Lower leg skin (tissue), 4 donors: ENCODE measurements around the gene PDLIM5. TPM values are rescaled to one million over a fixed set of nuclear protein-coding genes. Genes with fewer than 3 reads are reported as not detected.

ENCODE experiments used
- DNase-seq, 2 donors: peaks; one replicate each; pipeline ENCODE4 v3.0.0-alpha.2; 2019; ENCODE audit warnings: low spot score in 2 of 2
- H3K4me3 ChIP-seq: fragments of 200-600 bp; sonication (generic); 2 replicates; pipeline ENCODE4 v1.5.1; 2017; ENCODE audit warnings: mild to moderate bottlenecking, low read depth; ENCODE audit not compliant: poor library complexity, severe bottlenecking
- CTCF ChIP-seq, 3 donors: fragments of 450-650 bp; IDR thresholded peaks; one replicate each; pipeline ENCODE4 v1.5.1; 2016; ENCODE audit warnings: antibody characterized with exemption in 3 of 3, mild to moderate bottlenecking in 3 of 3, moderate library complexity in 2 of 3
- POLR2A ChIP-seq, 2 donors: fragments of 450-650 bp; IDR thresholded peaks; one replicate each; pipeline ENCODE4 v1.6.1; 2016 to 2017; ENCODE audit warnings: antibody characterized with exemption in 2 of 2, mild to moderate bottlenecking in 1 of 2, moderate library complexity in 1 of 2
- WGBS, 2 donors: methylation state at CpG; one replicate each; pipeline ENCODE4 v1.1.5; 2018; 5-methylcytosine and 5-hydroxymethylcytosine counted together
- intact Hi-C: fragments of 100-400 bp; cut with DNase I; formaldehyde crosslinking; loops from one replicate; pipeline ENCODE4 v1.15.0; 2023; ENCODE audit warnings: low total_unique reads
- total RNA-seq, 4 donors: library from RNA; depleted of rRNA; stranded (reverse); fragments of >200 nt; gene quantifications; one replicate each; pipeline ENCODE4 v1.1.0, GENCODE V29; 2016

The PDLIM5 gene
- total RNA-seq, 4 donors from 2014 or later, result 65.8 to 81.4 (median 72.0) TPM

DNA sequence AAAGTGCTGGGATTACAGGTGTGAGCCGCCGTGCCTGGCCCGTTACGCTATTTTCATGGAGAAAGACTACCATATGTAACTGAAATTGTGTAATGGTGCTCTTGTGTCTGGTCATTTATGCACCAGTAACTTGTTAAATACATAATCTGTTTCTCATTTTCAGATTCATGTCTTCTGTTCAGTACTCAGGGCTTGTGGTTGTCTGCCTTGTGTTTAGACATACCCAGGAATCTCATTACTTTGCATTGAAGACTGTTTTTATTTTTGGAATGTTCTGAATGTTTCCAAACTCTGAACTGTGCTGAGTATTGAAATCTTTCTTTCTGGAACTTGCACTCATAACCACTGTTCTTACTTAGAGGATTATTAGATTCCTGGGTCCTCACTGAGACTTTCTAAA is 52.8 kb downstream of the PDLIM5 start:
- no peak for TF ChIP-seq POLR2A (IDR thresholded peaks at IDR 0.05)
- no peak for TF ChIP-seq CTCF (IDR thresholded peaks at IDR 0.05)
- 83 to 89% methylated on average over 4 of the region's 4 CpGs for WGBS, 2 donors
- no peak overlapping the region for H3K4me3 ChIP-seq
- intact Hi-C loops, result no loop called here
- no peak for DNase-seq

DNA sequence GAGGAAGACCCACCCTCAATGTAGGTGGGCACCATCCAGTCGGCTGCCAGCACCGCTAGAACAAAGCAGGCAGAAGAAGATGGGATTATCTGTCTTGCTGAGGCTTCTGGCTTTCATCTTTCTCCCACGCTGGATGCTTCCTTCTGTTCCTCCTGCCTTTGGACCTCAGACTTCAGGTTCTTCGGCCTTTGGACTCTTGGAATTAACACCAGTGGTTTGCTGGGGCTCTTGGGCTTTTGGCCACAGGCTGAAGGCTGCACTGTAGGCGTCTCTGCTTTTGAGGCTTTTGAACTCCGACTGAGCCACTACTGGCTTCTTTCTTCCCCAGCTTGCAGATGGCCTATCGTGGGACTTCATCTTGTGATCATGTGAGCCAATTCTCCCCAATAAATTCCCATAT is 55.1 kb downstream of the PDLIM5 start:
- WGBS, 2 donors, result 89 to 92% methylated on average over 7 of the region's 7 CpGs
- TF ChIP-seq CTCF (IDR thresholded peaks at IDR 0.05), result no peak
- TF ChIP-seq POLR2A (IDR thresholded peaks at IDR 0.05), result no peak
- no peak for DNase-seq
- H3K4me3 ChIP-seq, result no peak overlapping the region
- intact Hi-C loops, result no loop called here

DNA sequence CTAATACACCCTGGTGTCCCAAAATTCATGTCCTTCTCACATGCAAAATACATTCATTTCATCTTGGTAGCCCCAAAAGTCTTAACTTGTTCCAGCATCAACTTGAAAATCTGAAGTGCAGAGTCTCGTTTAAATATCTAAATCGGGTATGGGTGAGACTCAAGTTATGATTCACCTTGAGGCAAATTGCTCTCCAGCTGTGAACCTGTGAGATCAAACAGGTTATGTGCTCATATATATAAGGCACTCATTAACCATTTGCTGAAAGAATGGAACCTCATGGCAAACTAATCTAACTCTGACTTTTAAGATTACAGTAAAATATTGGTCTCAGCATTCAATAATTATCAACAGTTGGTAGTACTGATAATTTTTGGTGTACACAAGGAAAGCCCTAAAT is 55.5 kb downstream of the PDLIM5 start:
- no peak overlapping the region for H3K4me3 ChIP-seq
- intact Hi-C loops, result no loop called here
- WGBS, 2 donors, result 50 to 59% methylated on average over 2 of the region's 2 CpGs
- DNase-seq, result no peak
- no peak for TF ChIP-seq CTCF (IDR thresholded peaks at IDR 0.05)
- TF ChIP-seq POLR2A (IDR thresholded peaks at IDR 0.05), result no peak

DNA sequence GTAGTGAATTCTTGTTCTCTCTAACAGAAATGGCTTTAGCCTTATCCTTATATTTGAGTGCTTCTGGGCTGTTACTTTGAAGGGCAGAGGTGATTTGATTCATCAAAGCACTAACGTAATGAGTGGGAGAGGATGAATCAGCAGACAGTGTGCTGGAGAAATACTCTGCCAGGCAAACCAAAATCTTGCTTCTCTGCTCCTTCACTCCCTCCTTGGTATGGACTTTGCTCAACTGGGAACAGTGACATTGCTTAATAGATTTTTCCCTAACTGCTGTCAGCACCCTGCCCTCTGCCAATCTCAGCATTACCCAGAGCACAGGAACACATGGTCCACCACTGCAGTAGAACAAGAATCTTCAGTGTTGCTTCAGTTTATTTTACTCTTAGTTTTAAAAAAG is 56.0 kb downstream of the PDLIM5 start:
- H3K4me3 ChIP-seq, result no peak overlapping the region
- TF ChIP-seq CTCF (IDR thresholded peaks at IDR 0.05) (no peak), POLR2A (IDR thresholded peaks at IDR 0.05) (no peak)
- intact Hi-C loops, result no loop called here
- DNase-seq, result peak in 1 of 2 donors; percentile 80
- 0 to 4% methylated on average over 1 of the region's 1 CpG for WGBS, 2 donors

GRCh38 chr4:94508296-94508695 is 56.6 kb downstream of the PDLIM5 start:
- DNase-seq, result no peak
- WGBS, 2 donors, result 18 to 41% methylated on average over 1 of the region's 1 CpG
- intact Hi-C loops, result no loop called here
- TF ChIP-seq CTCF (IDR thresholded peaks at IDR 0.05) (no peak), POLR2A (IDR thresholded peaks at IDR 0.05) (no peak)
- no peak overlapping the region for H3K4me3 ChIP-seq

- intact Hi-C loops, result no loop called here
- 30 to 35% methylated on average over 1 of the region's 1 CpG for WGBS, 2 donors
- no peak overlapping the region for H3K4me3 ChIP-seq
- TF ChIP-seq CTCF (IDR thresholded peaks at IDR 0.05) (no peak), POLR2A (IDR thresholded peaks at IDR 0.05) (no peak)
- DNase-seq, result no peak
Measured at GRCh38 chr4:94508806-94509205, 57.1 kb downstream of the PDLIM5 start.
